Eye (tissue), 1 donor: ENCODE results near the gene DSC3.

Experiments used
- DNase-seq: peaks from one replicate; pipeline ENCODE4 v3.0.0-alpha.2; 2015

DSC3 gene

GRCh38 chr18:30969670-30970170 lies 72.8 kb downstream of the DSC3 start:
- DNase-seq: no peak

- no peak for DNase-seq
Measured at GRCh38 chr18:30967701-30968100, 74.8 kb downstream of the DSC3 start.

GRCh38 chr18:30965237-30965636 lies 77.3 kb downstream of the DSC3 start:
- no peak for DNase-seq

- no peak for DNase-seq
Measured at GRCh38 chr18:30960661-30961060, 81.9 kb downstream of the DSC3 start.

DNA sequence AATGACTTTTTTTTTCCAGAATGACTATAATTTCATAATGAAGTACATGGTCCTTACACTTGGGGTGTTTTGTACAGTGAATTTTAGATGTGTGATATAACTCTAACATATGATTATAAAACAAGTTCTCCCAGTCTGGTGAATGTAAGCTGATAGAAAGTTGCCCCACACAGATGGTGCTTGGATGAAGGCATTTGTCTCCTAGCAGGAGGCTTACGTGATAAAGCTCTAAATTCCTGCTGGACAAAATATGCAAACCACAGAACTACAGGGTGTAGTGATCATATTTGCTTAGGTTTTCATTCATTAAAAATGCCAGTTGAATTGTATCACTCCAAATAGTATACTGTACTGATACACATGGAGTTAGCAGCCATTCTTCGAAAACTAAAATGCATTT lies 85.5 kb downstream of the DSC3 start:
- no peak for DNase-seq

- DNase-seq: no peak
Measured at GRCh38 chr18:30954262-30954661, 88.3 kb downstream of the DSC3 start.

GRCh38 chr18:30945761-30946160 lies 96.8 kb downstream of the DSC3 start:
- peak; percentile 7 for DNase-seq

GRCh38 chr18:30944773-30945417 lies 97.6 kb downstream of the DSC3 start:
- DNase-seq: no peak

GRCh38 chr18:30940952-30941539 lies 101.5 kb downstream of the DSC3 start:
- DNase-seq: no peak
